HG02610 (cell line): ENCODE measurements around the gene ABHD11.
"Not testable (repeated sequence)": the region's sequence is repeated elsewhere in the genome, so short reads cannot be mapped to it uniquely, and the experiment has no call there.

Source experiments
- ATAC-seq: cut with Tn5 transposase; IDR thresholded peaks from one replicate; pipeline ENCODE4 v1.9.1; 2021; ENCODE audit warnings: mild to moderate bottlenecking, moderate library complexity; ENCODE audit not compliant: unreplicated experiment

The ABHD11 gene, protein sequence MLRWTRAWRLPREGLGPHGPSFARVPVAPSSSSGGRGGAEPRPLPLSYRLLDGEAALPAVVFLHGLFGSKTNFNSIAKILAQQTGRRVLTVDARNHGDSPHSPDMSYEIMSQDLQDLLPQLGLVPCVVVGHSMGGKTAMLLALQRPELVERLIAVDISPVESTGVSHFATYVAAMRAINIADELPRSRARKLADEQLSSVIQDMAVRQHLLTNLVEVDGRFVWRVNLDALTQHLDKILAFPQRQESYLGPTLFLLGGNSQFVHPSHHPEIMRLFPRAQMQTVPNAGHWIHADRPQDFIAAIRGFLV

DNA sequence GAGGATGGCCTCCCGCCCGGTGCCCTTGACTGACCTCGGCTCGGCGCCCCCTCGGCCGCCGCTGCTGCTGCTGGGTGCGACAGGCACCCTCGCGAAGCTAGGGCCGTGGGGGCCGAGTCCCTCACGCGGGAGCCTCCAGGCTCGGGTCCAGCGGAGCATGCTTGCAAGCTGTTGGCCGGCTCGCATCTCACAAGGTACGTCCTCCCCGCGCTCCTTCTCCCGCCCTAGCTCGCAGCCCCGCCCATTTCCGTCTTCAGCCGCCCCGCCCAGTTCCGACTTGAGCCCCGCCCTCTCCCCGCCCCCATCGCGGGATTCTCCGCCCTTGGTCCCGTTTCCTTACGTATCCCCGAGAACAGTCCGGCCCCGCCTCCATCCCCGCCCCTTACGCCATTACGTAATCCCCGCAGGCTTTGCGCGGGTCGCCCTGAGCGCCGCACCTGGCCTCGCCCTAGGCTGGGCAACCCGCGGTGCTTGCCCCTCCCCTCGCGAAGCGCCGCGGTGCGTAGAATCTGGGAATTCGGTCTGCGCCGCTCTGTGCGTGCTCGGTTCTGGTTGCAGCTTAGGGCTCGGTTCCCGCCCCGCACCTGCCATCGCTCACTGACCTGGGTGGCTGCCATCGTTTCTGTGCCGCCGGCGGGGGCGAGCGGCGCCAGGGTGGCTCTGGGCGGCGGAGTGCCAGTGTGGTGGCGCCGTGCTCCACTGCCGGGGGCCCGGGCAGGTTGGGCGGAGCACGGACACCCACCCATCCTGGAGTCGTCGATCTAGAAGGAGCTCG is at the start of gene ABHD11:
ABHD11 (minus strand) TSS at position 191 of the 775 bp plus-strand sequence; CDS start at position 159, 32 bp downstream.
- peak; percentile 89 for ATAC-seq

DNA sequence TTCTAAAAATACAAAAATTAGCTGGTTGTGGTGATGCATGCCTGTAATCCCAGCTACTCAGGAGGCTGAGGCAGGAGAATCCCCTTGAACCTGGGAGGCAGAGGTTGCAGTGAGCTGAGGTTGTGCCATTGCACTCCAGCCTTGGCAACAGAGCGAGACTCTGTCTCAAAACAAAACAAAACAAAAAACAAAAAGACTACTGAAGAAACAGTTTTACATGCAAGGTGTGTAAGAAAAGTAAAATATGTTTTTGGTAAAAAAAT is 49.1 kb upstream of the ABHD11 start:
- ATAC-seq, result not testable (repeated sequence)

DNA sequence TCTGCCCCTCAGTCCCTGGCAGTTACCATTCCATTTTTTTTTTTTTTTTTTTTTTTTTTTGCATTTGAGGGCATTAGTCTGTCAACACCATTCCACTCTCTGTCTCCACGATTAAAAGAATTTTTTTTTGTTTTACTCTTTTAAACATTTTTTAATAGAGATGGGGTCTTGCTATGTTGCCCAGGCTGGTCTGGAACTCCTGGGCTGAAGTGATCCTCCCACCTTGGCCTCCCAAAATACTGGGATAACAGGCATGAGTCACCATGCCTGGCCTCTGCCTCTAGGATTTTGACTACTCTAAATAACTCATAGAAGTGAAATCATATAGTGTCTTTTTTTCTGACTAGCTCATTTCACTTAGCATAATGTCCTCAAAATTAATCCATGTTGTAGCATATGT is 48.0 kb upstream of the ABHD11 start:
- ATAC-seq, result no peak

DNA sequence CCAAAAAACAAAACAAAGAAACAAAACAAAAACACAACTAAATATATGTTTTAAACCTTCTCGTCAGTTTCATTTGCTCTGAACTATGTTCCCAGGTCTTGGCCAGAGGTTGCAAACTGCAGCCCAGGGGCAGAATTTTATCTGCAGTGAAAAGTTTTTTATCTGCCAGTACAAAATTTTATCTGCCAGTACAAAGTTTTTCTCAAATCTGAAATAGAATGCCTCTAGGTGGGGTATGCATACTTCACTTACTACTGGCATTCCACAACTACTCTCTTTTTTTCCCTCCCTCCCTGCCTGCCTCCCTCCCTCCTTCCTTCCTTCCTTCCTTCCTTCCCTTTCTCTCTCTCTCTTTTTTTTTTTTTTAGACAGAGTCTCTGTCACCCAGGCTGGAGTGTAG is 40.9 kb upstream of the ABHD11 start:
- no peak for ATAC-seq

- no peak for ATAC-seq
Observed at GRCh38 chr7:73778801-73779389, 40.3 kb upstream of the ABHD11 start.

- no peak for ATAC-seq
Observed at GRCh38 chr7:73774923-73775322, 36.3 kb upstream of the ABHD11 start.

DNA sequence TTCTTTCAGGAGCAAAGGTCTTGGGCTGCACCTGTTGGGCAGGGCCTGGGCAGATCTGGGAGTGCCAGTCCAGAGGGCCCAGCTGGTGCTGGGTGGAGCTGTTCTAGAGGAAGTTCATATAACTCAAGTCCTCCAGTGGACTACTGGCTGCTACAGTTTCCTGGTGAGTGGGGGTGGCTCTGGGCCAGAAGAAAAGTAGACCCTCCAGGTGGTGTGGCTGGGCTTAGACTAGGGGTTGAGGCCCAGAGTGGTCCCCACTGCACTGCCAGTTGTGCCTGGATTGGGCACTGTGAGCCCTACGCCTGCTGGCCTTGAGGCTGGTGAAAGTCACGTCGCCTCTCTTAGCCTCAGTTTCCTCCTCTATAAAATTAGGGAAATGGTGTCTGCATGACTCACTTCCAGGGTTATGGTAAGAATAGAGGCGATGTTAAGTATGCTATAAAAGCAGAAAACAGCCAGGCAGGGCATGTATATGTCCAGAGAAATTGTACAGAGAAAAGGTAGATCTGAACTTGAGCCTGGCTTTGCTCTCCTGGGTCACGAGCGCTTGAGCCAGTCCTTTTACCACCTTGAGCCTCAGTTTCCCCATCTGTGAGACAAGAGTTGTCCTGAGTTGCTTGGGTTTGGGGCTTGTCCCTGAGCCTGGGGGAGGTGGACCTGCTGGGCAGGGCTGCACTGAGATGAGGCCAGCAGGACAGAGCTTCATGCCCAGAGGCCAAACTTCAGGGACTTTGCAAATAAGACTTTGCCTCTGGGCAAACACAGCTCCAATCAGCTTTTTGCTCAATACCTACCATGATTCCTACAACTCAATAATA is 35.3 kb upstream of the ABHD11 start:
- ATAC-seq, result no peak

GRCh38 chr7:73770860-73771670 is 32.5 kb upstream of the ABHD11 start:
- ATAC-seq, result no peak

DNA sequence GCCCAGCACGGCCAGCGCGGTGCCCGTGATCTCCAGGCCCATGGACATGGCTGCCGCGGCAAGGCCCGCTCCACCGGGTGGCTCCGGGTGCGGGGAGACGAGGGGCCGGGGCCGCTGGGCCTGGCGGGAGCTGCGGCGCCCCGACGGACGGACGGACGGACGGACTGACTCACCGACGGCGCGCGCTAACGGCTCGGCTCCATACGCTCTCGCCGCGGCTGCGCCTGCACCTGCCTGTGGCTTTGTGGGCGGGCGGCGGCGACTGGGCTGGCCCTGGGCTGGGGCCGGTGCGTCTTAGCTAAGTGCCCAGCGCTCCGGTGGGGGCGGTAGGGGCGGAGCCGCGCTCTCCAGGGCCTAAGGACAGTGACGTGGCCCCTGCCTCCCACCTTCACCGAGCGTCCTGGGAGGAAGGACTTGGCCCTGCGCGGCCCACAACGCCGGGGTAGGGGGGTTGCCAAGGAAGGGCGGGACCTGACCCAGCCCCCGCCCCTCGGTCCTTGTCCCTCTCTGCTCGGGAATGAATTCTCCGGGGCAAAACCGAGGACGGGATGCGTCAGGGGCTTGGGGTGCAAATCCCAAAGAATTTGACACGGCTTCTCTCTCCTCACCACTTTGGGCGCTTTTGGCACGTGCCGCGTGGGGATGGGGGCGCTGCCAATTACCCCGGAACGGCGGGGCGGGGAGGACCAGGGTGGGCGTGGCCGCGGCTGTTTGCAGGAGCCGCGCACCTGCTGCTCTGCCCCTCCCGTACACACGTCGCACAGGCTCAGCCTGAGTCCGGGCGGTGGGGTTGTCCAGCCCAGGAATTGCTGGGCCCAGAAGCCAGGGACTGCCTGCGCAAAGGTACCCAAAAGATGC is 31.6 kb upstream of the ABHD11 start, which contains the start of gene CLDN3:
CLDN3 (minus strand) TSS at position 269 of the 858 bp plus-strand sequence; CDS start at position 48, 221 bp downstream.
- ATAC-seq, result no peak

GRCh38 chr7:73769481-73770001 is 30.9 kb upstream of the ABHD11 start:
- no peak for ATAC-seq

DNA sequence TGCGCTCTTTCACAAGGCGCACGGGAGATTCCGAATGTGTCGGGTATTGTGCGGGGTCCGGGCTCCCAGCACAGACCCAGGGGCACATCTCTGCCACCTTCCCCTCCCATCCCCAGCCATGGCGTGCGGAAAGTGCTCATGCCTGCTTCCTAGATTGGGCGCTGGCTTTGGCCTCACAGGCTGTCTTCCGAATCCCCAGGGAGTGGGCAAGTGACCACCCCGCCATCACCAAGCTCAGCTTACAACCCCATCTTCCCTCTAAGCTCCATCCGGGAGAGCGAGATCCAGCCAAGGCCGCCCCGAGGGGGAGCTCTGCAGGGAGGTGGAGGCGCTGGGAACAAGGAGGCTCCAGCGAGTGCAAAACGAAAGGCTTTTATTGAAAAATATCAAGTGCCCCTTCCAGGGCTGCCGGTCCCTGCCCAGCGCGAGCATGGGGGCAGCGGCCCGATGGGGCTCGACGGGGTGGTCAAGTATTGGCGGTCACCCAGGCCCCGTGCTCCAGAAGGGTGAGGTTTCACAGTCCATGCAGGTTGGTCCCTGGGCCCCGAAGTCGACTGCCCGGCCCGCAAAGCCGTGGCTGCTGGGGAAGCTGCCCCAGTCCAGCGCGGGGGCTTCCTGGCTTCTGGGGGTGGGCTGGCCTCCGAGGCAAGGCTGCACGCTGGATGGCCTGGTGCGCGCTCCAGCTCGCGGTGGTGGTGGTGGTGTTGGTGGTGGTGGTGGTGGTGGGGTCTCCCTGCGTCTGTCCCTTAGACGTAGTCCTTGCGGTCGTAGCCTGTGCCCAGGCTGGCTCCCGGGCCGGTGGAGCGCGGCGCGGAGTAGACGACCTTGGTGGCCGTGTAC is 30.3 kb upstream of the ABHD11 start:
- no peak for ATAC-seq

GRCh38 chr7:73766556-73767229 is 28.1 kb upstream of the ABHD11 start:
- ATAC-seq, result no peak

DNA sequence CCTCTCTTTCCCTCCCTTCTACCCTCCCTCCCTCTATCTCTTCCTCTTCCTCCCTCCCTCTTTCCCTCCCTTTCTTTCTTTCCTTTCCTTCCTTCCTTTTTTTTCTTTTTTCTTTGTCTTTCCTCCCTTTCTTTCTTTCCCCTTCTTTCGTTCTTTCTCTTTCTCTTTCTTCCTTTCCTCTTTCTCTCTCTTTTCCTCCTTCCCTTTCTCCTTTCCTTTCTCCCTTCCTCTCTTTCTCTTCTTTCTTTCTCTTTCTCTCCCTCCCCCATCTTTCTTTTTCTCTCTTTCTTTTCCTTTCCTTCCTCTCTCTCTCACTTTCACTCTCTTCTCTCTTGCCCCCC is 24.0 kb upstream of the ABHD11 start:
- no peak for ATAC-seq

GRCh38 chr7:73761854-73762658 is 23.5 kb upstream of the ABHD11 start:
- ATAC-seq, result no peak

DNA sequence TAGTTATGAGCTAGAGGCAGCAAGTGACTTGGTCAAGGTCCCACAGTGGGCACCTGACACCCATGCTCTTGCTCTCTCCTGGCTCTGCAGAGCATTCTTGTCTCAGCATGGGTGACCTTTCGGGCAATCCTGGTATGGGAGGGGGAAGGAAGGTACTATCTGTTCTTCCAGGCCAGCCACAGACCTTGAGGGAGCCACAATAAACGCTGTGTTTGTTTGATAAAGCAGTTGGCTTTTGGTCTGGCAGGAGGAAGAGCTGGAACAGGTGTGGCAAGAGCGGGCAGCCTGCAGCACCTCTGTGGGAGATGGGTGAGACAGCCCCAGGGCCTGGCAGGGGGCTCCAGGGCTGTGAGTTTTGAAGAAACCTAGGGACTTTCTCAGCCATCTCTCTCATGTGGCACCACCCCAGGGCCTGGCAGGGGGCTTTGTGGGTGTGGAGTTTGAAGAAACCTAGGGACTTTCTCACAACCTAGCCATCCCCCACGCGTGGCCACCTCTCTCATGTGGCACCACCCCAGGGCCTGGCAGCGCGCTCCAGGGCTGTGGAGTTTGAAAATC is 20.1 kb upstream of the ABHD11 start:
- no peak for ATAC-seq

GRCh38 chr7:73749931-73750776 is 11.6 kb upstream of the ABHD11 start:
- no peak for ATAC-seq
